HG02885 (cell line): ENCODE results near the gene RABGAP1L.

Experiments
- ATAC-seq: cut with Tn5 transposase; IDR thresholded peaks from one replicate; pipeline ENCODE4 v1.9.1; 2021; ENCODE audit warnings: mild to moderate bottlenecking; ENCODE audit not compliant: unreplicated experiment, poor library complexity

The RABGAP1L gene

GRCh38 chr1:174966008-174966572 lies 806.8 kb downstream of the RABGAP1L start:
- ATAC-seq, result no peak

- ATAC-seq, result no peak
Measured at GRCh38 chr1:174967845-174968705, 808.8 kb downstream of the RABGAP1L start.

GRCh38 chr1:174968750-174969244 lies 809.5 kb downstream of the RABGAP1L start:
- ATAC-seq, result peak; percentile 88

GRCh38 chr1:174969977-174970376 lies 810.7 kb downstream of the RABGAP1L start:
- ATAC-seq, result no peak

GRCh38 chr1:174971466-174971865 lies 812.1 kb downstream of the RABGAP1L start:
- no peak for ATAC-seq

- ATAC-seq, result no peak
Measured at GRCh38 chr1:174971902-174972301, 812.6 kb downstream of the RABGAP1L start.

GRCh38 chr1:174974711-174975119 lies 815.4 kb downstream of the RABGAP1L start:
- no peak for ATAC-seq

- no peak for ATAC-seq
Measured at GRCh38 chr1:174975764-174976163, 816.4 kb downstream of the RABGAP1L start.

GRCh38 chr1:174976436-174977108 lies 817.3 kb downstream of the RABGAP1L start:
- ATAC-seq, result no peak

GRCh38 chr1:174982971-174983689 lies 823.8 kb downstream of the RABGAP1L start:
- no peak for ATAC-seq

- no peak for ATAC-seq
Measured at GRCh38 chr1:174984952-174985351, 825.6 kb downstream of the RABGAP1L start.

GRCh38 chr1:174988539-174988938 lies 829.2 kb downstream of the RABGAP1L start:
- no peak for ATAC-seq

GRCh38 chr1:174988986-174989385 lies 829.7 kb downstream of the RABGAP1L start:
- peak; percentile 65 for ATAC-seq

GRCh38 chr1:174989536-174990220 lies 830.4 kb downstream of the RABGAP1L start:
- ATAC-seq, result no peak

GRCh38 chr1:174990382-174990999 lies 831.2 kb downstream of the RABGAP1L start:
- peak; percentile 46 for ATAC-seq

GRCh38 chr1:174991473-174991872 lies 832.2 kb downstream of the RABGAP1L start:
- ATAC-seq, result no peak

- no peak for ATAC-seq
Measured at GRCh38 chr1:174995121-174995520, 835.8 kb downstream of the RABGAP1L start.

GRCh38 chr1:174995916-174996315 lies 836.6 kb downstream of the RABGAP1L start:
- ATAC-seq, result no peak

GRCh38 chr1:174996476-174996875 lies 837.2 kb downstream of the RABGAP1L start:
- ATAC-seq, result no peak
